HG03025 (cell line): Measurements from ENCODE around the gene WDR49.
A peak's percentile ranks its signal among the peaks of the same experiment; 100 is the strongest.
"Not testable (repeated sequence)": the region's sequence is repeated elsewhere in the genome, so short reads cannot be mapped to it uniquely, and the experiment has no call there.

Source experiments
- ATAC-seq: cut with Tn5 transposase; IDR thresholded peaks from one replicate; pipeline ENCODE4 v1.9.1; 2021; ENCODE audit warnings: mild to moderate bottlenecking, moderate library complexity; ENCODE audit not compliant: unreplicated experiment, low FRiP score

The WDR49 gene

GRCh38 chr3:167626490-167626889 lies 27.3 kb downstream of the WDR49 start:
- ATAC-seq: no peak

DNA sequence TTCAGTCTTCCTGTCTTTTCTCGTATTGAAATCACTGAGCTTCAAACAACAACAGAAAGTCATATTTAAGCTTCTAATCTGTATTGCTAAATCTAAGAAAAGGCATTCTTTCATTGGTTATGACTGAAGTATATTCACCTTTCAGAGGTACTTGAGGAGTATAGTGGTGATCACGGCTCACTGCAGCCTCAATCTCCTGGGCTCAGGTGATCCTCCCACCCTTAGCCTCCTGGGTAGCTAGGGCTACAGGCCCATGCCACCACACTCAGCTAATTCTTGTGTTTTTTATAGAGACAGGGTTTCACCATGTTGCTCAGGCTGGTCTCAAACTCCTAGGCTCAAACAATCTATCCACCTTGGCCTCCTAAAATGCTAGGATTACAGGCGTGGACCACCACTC lies 38.7 kb downstream of the WDR49 start:
- ATAC-seq: no peak

- ATAC-seq: not testable (repeated sequence)
Observed at GRCh38 chr3:167614196-167614595, 39.5 kb downstream of the WDR49 start.

DNA sequence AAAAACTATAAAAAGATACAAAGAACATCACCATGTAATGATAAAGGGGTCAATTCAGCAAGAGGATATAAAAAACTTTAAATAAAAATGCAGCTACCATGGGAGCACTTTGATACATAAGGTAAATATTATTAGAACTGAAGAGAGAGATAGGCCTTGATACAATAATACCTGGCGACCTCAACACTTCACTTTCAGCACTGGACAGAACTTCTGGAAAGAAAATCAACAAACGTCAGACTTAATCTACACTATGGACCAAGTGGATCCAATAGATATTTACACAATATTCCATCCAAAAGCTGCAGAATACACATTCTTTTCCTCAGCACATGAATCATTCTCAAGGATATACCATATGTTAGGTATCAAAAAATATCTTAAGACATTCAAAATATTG lies 42.0 kb downstream of the WDR49 start:
- no peak for ATAC-seq

DNA sequence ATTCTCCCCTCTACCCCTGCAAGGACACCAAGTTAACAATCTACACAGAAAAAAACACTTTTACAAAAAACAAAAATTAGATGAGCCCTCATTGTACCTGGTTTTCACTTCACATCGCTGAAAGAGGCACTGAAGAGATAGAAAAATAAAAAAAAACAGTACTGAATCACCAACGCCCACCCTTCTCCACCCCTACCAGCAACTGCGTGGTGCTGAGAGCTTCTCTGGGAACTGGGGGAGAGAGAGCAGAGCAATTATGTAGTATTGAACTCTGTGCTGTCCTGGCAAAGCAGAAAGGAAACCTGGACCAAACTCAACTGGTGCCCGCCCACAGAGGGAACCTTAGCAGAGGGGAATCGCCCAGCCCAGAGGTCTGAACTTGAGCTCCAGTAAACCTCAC lies 44.6 kb downstream of the WDR49 start:
- ATAC-seq: no peak

DNA sequence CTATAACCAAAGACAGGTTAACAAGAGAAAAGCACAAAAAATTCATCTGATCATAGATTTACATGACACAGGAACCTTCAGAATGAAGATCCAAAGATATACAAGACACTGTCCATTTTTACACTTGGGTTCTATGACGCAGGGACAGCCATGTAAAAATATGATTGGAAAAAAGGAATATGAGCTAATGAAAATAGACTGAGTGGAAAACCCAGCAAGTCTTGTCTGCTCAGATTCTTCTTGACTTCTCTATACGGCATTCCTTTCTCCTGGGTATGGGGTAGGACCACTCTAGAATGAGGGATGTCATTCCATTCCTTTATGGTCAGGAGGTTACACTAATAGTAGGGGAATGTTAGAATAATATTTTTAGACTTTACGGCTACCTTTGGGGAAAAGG lies 46.9 kb downstream of the WDR49 start:
- no peak for ATAC-seq

DNA sequence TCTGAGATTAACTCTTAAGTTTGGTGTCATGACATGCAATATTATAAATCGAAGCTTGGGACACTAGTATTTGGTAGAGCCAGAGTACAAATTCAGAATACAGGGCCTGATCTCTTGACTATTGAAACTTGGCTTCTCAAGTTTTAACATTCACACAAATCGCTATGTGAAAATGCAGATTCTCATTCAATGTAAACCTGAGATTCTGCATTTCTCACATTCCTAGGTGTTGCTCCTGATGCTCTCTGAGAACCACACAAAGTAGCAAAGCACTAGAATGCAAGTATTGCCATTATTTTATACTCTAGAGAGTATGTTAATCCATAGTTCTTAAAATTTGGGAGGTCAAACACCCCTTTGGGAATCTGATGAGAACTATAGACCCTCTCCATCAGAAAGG lies 47.9 kb downstream of the WDR49 start:
- ATAC-seq: no peak

DNA sequence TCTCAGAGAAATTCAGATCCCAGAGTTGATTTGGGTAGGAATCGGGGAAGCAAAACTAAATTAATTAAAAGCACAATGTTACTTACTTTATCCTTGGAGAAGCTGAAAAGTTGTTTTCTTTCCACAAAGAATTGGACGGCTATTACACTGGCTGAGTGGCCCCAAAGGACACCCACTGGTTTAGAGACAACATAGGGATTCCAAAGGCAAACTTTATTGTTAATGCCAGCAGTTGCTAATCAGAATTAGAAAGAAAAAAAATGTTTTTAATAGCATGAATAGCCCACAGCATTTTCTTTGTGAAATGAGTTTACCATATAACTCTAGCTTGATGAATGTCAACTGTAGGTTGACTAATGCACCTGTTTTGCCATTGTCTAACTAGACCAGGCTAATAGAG lies 51.7 kb downstream of the WDR49 start:
- ATAC-seq: no peak

DNA sequence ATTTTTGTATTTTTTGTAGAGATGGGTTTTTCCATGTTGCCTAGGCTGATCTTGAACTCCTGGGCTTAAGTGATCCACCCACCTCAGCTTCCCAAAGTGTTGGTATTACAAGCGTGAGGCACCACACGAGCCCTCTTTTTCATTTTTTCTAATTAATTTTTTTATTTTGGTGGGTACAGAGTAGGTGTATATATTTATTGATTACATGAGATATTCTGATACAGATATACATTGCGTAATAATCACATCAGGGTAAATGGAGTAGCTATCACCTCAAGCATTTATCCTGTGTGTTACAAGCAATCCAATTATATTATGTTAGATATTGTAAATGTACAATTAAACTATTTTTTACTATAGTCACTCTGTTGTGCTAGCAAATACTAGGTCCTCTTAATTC lies 66.1 kb downstream of the WDR49 start:
- no peak for ATAC-seq

DNA sequence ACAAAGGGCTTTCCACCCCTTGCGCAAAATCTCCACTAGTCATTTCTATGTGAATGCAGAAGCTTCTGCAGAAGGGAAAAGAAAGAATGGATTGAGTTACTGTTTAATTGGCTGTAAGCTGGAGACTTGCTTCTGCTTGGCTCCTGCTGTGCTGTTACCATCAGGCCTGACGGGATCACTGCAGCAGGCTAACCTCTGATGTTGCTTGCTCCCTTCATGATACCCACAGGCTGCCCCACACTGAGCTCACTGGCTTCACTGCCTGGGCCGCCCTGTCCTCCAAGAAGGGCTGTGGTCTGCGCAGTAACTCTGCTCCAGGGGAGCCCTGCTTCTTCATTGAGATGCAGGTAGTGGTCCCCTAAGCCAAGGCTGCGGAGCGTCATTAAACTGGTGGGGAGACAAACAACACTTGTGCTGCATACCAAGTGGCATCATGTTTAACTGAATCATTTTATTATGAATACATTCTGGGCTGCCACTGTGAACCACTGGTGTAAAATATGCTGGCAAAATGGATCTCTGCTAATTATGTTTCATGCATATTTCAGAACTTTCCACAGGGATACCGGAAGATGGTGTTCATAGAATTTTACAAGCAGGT lies 78.6 kb downstream of the WDR49 start:
- ATAC-seq: no peak

DNA sequence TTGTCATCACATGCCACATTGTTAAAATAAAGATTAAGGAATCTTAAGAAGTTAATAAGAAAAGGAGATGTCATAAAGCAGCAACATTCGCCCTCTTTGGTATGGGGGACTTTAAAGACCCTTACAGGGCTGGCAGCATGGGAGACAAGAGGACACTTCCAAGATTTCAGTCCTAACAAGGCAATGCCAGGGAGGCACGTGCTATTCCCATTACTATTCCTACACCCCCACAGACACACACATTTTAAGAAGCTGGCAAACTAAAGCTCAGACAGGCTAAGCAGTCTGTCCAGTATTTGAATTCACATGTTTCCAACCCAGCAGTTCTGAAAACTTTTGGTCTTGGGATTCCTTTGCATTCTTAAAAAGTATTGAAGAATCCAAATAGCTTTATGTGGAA lies 80.8 kb downstream of the WDR49 start:
- no peak for ATAC-seq

- ATAC-seq: no peak
Observed at GRCh38 chr3:167568634-167569033, 85.1 kb downstream of the WDR49 start.

GRCh38 chr3:167565489-167565888 lies 88.3 kb downstream of the WDR49 start:
- ATAC-seq: no peak

DNA sequence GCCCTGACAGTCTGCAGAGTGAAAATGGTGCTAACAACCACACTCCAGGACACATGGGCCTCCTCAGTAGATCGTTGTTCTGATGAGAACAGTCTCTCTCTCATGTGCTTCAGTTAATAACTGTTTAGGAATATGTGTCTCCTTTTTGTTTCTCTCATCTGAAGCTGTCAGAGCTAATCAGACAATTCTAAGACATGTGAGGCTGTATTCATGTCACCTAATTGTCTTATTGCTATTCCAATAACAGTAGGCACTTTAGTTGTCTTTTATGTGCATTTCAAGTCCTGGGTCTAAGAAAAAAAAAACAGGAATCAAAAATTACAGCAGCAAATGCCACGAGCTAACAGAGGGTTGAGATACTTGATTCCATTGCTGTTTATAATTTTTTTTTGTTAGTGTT lies 89.1 kb downstream of the WDR49 start:
- ATAC-seq: no peak

DNA sequence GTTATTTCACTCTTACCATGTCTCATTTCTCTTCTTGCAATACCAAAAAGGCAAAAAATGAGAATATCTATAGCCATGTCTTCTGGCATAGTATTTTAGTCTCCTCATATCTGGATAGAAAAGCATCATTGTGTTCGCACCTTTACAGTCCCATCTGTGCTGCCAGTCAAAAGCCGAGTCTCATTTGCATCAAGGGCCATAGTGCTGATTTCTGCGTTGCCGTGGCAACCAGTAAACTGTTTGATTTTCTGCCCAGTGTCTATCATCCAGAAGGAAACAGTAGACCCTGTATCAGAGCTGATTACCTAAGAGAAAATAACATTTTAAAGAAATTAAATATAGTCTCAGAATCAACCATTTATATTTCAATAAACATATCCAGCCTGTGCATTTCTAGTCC lies 93.8 kb downstream of the WDR49 start:
- ATAC-seq: no peak

DNA sequence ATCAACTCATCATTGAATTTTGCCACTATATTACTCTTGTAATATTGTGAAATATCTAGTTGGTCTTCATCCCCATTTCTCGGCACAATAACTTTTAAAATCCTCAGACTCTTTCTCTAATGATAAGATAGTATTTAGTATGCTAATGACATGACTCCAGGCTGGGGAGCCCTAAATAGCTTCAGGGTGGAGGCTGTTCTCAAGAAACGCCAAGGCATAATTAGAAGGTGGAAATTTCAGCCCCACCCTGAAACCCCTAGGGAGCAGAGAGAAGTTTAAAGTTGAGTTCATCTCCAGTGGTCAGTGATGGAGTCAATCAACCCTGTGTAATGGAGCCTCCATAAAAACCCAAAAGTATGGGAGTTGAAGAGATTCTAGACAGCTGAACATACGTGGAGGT lies 98.8 kb downstream of the WDR49 start:
- ATAC-seq: no peak

DNA sequence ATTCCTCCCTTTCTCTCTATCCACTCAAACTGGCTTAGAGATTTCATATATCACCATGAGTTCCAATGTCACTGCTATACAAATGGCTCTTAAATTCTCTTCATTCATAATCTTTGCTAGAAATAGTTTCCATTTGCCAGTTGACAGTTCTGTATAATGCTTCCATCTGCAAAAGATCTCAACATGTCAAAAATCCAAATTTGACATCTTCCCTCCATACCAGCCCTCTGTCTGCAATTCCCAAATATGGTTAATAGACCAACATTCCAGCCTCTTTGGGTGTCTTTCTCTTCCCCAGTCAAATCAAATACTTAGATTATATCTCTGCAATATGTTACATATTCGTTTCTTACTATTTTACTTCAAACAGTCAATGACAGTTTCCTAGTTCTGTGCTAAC lies 115.7 kb downstream of the WDR49 start:
- no peak for ATAC-seq

GRCh38 chr3:167521006-167521355 lies 132.8 kb downstream of the WDR49 start:
- no peak for ATAC-seq

GRCh38 chr3:167520266-167521005 lies 133.3 kb downstream of the WDR49 start:
- ATAC-seq: no peak

- ATAC-seq: peak; percentile 55
Observed at GRCh38 chr3:167507954-167508353, 145.8 kb downstream of the WDR49 start.

DNA sequence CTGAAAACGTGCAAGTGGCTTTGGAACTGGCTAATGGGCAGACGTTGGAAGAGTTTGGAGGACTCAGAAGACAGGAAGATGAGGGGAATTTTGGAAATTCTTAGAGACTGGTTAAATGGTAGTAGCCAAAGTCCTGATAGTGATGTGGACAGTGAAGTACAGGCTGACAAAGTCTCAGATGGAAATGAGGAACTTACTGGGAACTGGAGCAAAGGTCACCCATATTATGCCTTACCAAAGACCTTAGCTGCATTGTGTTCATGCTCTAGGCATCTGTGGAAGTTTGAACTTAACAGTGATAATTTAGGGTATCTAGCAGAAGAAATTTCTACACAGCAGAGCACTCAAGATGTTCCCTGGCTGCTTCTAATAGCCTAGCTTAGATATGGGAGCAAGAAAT lies 151.3 kb downstream of the WDR49 start:
- no peak for ATAC-seq

- ATAC-seq: no peak
Observed at GRCh38 chr3:167501941-167502340, 151.8 kb downstream of the WDR49 start.

GRCh38 chr3:167497903-167498302 lies 155.8 kb downstream of the WDR49 start:
- ATAC-seq: no peak
